Activated CD4-positive, alpha-beta memory T cell treated with anti-CD3 and anti-CD28 coated beads, Interleukin-2, amount 10 ng/mL, durations not matched to agents 7 days and 5 days (primary cell): Measurements from ENCODE around the gene UBAC2. TPM values are rescaled to one million over a fixed set of nuclear protein-coding genes. Genes with fewer than 3 reads are reported as not detected.
A peak's percentile ranks its signal among the peaks of the same experiment; 100 is the strongest.

Experiments
- CTCF ChIA-PET: fragments of 350-600 bp; sonication (Branson Sonifier 250); formaldehyde crosslinking; loops from one replicate; lab custom pipeline; 2021; ENCODE audit warnings: antibody characterized with exemption, inconsistent platforms; lab: Charles Lee
- POLR2A ChIA-PET: fragments of 350-600 bp; sonication (Branson Sonifier 250); formaldehyde crosslinking; loops from one replicate; lab custom pipeline; 2021; ENCODE audit warnings: antibody characterized with exemption; lab: Charles Lee
- DNase-seq: peaks from one replicate; pipeline ENCODE4 v3.0.0-alpha.2; 2020
- H3K27ac Mint-ChIP-seq: one replicate; pipeline ENCODE4 v1.8.0; 2021; ENCODE audit warnings: mild to moderate bottlenecking, mixed read lengths
- H3K27me3 Mint-ChIP-seq: one replicate; pipeline ENCODE4 v1.8.0; 2021; ENCODE audit warnings: mixed read lengths
- H3K36me3 Mint-ChIP-seq: one replicate; pipeline ENCODE4 v1.8.0; 2021; ENCODE audit warnings: low read depth, mixed read lengths
- H3K4me1 Mint-ChIP-seq: one replicate; pipeline ENCODE4 v1.8.0; 2021; ENCODE audit warnings: mixed read lengths
- H3K4me3 Mint-ChIP-seq: one replicate; pipeline ENCODE4 v1.8.0; 2021; ENCODE audit warnings: mild to moderate bottlenecking, mixed read lengths
- H3K9me3 Mint-ChIP-seq: one replicate; pipeline ENCODE4 v1.8.0; 2021; ENCODE audit warnings: mixed read lengths
- total RNA-seq, 2 experiments: library from RNA; stranded (reverse); gene quantifications; one replicate each; pipeline ENCODE4 v1.2.3, GENCODE V29; 2021

UBAC2 gene
- total RNA-seq, 2 experiments from 2014 or later, result 53.8 to 55.2 TPM

DNA sequence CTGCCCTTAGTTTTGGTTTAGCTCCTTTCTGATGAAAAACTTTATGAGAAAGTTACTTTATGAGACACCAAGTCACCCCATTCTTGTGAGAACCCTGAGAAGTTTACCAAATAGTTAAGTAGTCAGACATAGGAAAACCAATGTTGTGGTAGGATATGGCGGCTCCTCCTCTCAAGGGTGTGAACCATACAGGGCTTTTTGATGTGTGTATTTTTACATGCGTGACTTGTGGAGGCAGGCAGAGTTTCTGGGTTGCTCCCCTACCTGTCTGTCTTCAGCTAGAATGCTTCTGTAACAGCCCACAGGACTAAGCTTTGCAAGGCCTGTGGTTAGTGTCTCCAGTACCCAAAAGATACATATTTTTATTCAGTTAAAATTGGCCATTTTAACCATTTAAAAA lies 18.3 kb downstream of the UBAC2 start:
- ChIA-PET POLR2A (interaction anchor here (0.7 to 2.8 kb wide), 15 partner anchors 9 to 206 kb away, joined by 3 to 45 read pairs (median 4); partner anchors contain the start of genes GPR18 and UBAC2), CTCF (interaction anchor here (0.6 to 3.2 kb wide), 14 partner anchors 9 to 623 kb away, joined by 3 to 15 read pairs (median 4); partner anchors contain the start of genes GPR18 and UBAC2)

DNA sequence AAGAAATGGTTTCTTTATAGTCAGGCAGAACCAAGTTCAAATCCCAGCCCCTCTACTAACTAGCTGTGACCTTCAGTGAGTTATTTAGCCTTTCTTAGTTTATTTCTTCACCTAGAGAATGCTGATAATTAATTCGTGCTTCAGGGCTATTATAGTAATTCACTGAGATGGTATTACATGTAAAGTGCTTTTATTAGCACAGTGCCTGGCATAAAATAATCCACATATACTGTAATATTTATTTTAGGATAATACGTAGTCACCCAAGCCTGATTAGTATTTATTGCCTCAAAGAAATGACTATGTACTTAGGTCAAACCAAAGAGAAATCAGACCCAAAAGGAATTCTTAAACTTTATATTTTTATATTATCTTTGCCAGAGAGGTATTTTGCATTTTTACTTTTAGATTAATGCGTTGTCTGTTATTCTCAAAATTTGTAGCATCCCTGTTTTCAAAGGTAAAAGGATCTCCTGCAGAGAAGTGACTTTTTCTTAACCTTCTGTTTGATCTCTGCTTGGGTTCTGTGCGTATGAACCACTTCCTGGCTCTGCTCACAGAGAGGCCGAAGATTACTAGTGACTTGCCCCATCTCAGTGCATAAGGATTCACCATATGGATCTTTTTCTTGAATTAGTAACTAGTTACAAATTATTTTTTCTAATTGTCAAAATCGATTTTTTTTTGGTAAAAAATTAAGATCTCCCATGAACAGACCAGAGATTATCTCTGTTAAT lies 19.7 kb downstream of the UBAC2 start:
- Mint-ChIP-seq H3K27me3 (no peaks in the 10 kb centered on the region), H3K4me3 (no peak overlapping the region), H3K9me3 (peaks cover 4% of the 10 kb centered on the region), H3K27ac (peak overlapping the region; percentile 55), H3K36me3 (peaks cover 36% of the 10 kb centered on the region), H3K4me1 (peaks cover 84% of the 10 kb centered on the region)
- CTCF ChIA-PET, result interaction anchor here (1.9 kb wide), 1 partner anchor 20 kb away, joined by 11 read pairs; the partner anchor contains the start of gene UBAC2
- no peak for DNase-seq
- POLR2A ChIA-PET, result interaction anchor here (2.1 to 2.3 kb wide), 2 partner anchors 11 to 20 kb away, joined by 9 to 45 read pairs; partner anchors contain the start of gene UBAC2

More for the DNA sequence above, 18.3 kb downstream of the UBAC2 start:
- no peaks in the 10 kb centered on the region for H3K27me3 Mint-ChIP-seq
- H3K27ac Mint-ChIP-seq, result peak overlapping the region; percentile 73
- peaks cover 4% of the 10 kb centered on the region for H3K9me3 Mint-ChIP-seq
- H3K36me3 Mint-ChIP-seq, result peaks cover 38% of the 10 kb centered on the region
- peak overlapping the region; percentile 20 for H3K4me3 Mint-ChIP-seq
- H3K4me1 Mint-ChIP-seq, result peaks cover 87% of the 10 kb centered on the region
- DNase-seq, result peak; percentile 72

- H3K36me3 Mint-ChIP-seq, result peaks cover 45% of the 10 kb centered on the region
- H3K9me3 Mint-ChIP-seq, result peaks cover 4% of the 10 kb centered on the region
- POLR2A ChIA-PET, result interaction anchor here (0.6 to 1.7 kb wide), 4 partner anchors 15 to 34 kb away, joined by 3 to 10 read pairs (median 4); partner anchors contain the start of gene UBAC2
- H3K27ac Mint-ChIP-seq, result no peak overlapping the region
- peaks cover 87% of the 10 kb centered on the region for H3K4me1 Mint-ChIP-seq
- CTCF ChIA-PET, result no interaction called here
- H3K4me3 Mint-ChIP-seq, result no peak overlapping the region
- DNase-seq, result no peak
- H3K27me3 Mint-ChIP-seq, result no peaks in the 10 kb centered on the region
Observed at GRCh38 chr13:99221567-99222239, 21.0 kb downstream of the UBAC2 start.

GRCh38 chr13:99223587-99223986 lies 22.9 kb downstream of the UBAC2 start:
- DNase-seq, result no peak
- no peak overlapping the region for H3K4me3 Mint-ChIP-seq
- H3K27me3 Mint-ChIP-seq, result no peaks in the 10 kb centered on the region
- H3K9me3 Mint-ChIP-seq, result peaks cover 4% of the 10 kb centered on the region
- ChIA-PET CTCF (interaction anchor here (0.7 to 1.6 kb wide), 3 partner anchors 17 to 40 kb away, joined by 3 to 6 read pairs (median 4); no protein-coding TSS in a partner anchor), POLR2A (interaction anchor here (1.2 to 1.4 kb wide), 3 partner anchors 19 to 34 kb away, joined by 3 to 6 read pairs (median 5); partner anchors contain the start of genes GPR18 and UBAC2)
- peaks cover 44% of the 10 kb centered on the region for H3K36me3 Mint-ChIP-seq
- H3K27ac Mint-ChIP-seq, result peak overlapping the region; percentile 39
- peaks cover 85% of the 10 kb centered on the region for H3K4me1 Mint-ChIP-seq

DNA sequence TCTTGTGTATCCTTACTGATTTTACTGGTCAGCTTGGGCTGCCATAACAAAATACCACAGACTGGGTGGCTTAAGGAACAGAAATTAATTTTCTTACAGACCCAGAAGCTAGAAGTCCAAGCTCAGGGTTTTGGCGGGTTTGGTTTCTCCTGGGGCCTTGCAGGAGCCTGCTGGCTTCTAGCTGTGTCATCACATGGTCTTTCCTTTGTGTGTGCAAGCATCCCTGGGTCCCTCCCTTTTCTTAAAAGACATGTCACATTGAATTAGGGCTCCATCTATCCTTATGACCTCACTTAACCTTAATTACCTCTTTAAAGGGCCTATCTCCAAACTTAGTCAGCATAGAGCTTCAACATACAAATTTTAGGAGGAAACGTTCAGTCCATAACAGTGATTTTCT lies 23.4 kb downstream of the UBAC2 start:
- peak overlapping the region; percentile 39 for H3K27ac Mint-ChIP-seq
- ChIA-PET CTCF (interaction anchor here (1.0 to 1.6 kb wide), 2 partner anchors 40 to 48 kb away, joined by 4 to 6 read pairs; no protein-coding TSS in a partner anchor), POLR2A (interaction anchor here (1.2 to 1.4 kb wide), 3 partner anchors 19 to 34 kb away, joined by 3 to 6 read pairs (median 5); partner anchors contain the start of genes GPR18 and UBAC2)
- no peaks in the 10 kb centered on the region for H3K27me3 Mint-ChIP-seq
- DNase-seq, result no peak
- H3K9me3 Mint-ChIP-seq, result peaks cover 4% of the 10 kb centered on the region
- peaks cover 85% of the 10 kb centered on the region for H3K4me1 Mint-ChIP-seq
- no peak overlapping the region for H3K4me3 Mint-ChIP-seq
- H3K36me3 Mint-ChIP-seq, result peaks cover 44% of the 10 kb centered on the region

GRCh38 chr13:99225078-99225477 lies 24.4 kb downstream of the UBAC2 start:
- Mint-ChIP-seq H3K9me3 (peaks cover 4% of the 10 kb centered on the region), H3K27ac (no peak overlapping the region), H3K4me1 (peaks cover 85% of the 10 kb centered on the region), H3K27me3 (no peaks in the 10 kb centered on the region), H3K36me3 (peaks cover 41% of the 10 kb centered on the region), H3K4me3 (no peak overlapping the region)
- ChIA-PET CTCF (no interaction called here), POLR2A (interaction anchor here (0.7 kb wide), 1 partner anchor 22 kb away, joined by 3 read pairs; no protein-coding TSS in a partner anchor)
- DNase-seq, result no peak

GRCh38 chr13:99226513-99226912 lies 25.9 kb downstream of the UBAC2 start:
- ChIA-PET POLR2A (interaction anchor here (1.7 kb wide), 1 partner anchor 29 kb away, joined by 7 read pairs; no protein-coding TSS in a partner anchor), CTCF (no interaction called here)
- Mint-ChIP-seq H3K4me1 (peaks cover 76% of the 10 kb centered on the region), H3K27ac (no peak overlapping the region), H3K27me3 (no peaks in the 10 kb centered on the region), H3K9me3 (peaks cover 4% of the 10 kb centered on the region), H3K4me3 (no peak overlapping the region), H3K36me3 (peaks cover 41% of the 10 kb centered on the region)
- no peak for DNase-seq

GRCh38 chr13:99227331-99227900 lies 26.8 kb downstream of the UBAC2 start:
- Mint-ChIP-seq H3K4me3 (no peak overlapping the region), H3K27me3 (no peaks in the 10 kb centered on the region), H3K4me1 (peaks cover 72% of the 10 kb centered on the region), H3K9me3 (peaks cover 4% of the 10 kb centered on the region), H3K27ac (peak overlapping the region; percentile 21), H3K36me3 (peaks cover 37% of the 10 kb centered on the region)
- ChIA-PET CTCF (interaction anchor here (0.9 kb wide), 1 partner anchor 9 kb away, joined by 3 read pairs; no protein-coding TSS in a partner anchor), POLR2A (interaction anchor here (1.0 to 1.7 kb wide), 5 partner anchors 9 to 31 kb away, joined by 3 to 8 read pairs (median 5); partner anchors contain the start of genes GPR18 and UBAC2)
- DNase-seq, result no peak

DNA sequence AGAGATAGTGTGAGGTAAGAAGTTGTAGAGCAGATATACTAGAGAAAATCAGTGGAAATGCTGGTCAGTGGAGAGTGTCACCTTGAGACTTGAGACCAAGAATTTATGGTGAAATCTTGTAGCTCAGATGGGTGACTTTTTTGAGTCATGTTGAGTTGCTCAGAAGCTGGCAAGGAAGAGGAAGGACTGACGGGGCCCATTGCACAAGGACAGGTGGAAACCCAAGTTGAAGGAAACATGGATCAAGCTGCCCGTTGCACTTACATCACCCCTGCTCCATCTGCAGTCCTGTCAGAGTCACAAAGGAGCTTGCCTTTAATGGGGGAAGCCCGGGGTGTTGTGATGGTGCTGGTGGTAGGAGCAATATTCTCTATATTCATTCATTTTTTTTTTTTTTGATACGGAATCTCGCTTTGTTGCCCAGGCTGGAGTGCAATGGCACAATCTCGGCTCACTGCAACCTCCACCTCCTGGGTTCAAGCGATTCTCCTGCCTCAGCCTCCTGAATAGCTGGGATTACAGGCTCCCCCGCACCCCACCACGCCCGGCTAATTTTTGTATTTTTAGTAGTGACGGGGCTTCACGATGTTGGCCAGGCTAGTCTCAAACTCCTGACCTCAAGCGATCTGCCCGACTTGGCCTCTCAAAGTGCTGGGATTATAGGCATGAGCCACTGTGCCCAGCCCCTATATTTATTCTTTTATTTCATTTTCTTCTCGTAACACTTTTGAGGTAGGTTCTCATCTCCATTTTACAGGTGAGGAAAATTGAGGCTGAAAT lies 27.4 kb downstream of the UBAC2 start:
- ChIA-PET CTCF (interaction anchor here (0.7 to 0.9 kb wide), 2 partner anchors 10 to 86 kb away, joined by 3 to 4 read pairs; no protein-coding TSS in a partner anchor), POLR2A (interaction anchor here (1.0 to 1.7 kb wide), 5 partner anchors 9 to 30 kb away, joined by 3 to 8 read pairs (median 5); partner anchors contain the start of genes GPR18 and UBAC2)
- Mint-ChIP-seq H3K27ac (peak overlapping the region; percentile 75), H3K27me3 (no peaks in the 10 kb centered on the region), H3K9me3 (peaks cover 2% of the 10 kb centered on the region), H3K4me3 (no peak overlapping the region), H3K36me3 (peaks cover 30% of the 10 kb centered on the region), H3K4me1 (peaks cover 67% of the 10 kb centered on the region)
- DNase-seq, result no peak

GRCh38 chr13:99228737-99229691 lies 28.4 kb downstream of the UBAC2 start:
- CTCF ChIA-PET, result interaction anchor here (0.7 to 2.2 kb wide), 4 partner anchors 9 to 85 kb away, joined by 3 to 5 read pairs (median 4); no protein-coding TSS in a partner anchor
- Mint-ChIP-seq H3K4me1 (peaks cover 60% of the 10 kb centered on the region), H3K27me3 (no peaks in the 10 kb centered on the region), H3K27ac (peak overlapping the region; percentile 75), H3K4me3 (peak overlapping the region; percentile 48), H3K9me3 (no peaks in the 10 kb centered on the region), H3K36me3 (peaks cover 26% of the 10 kb centered on the region)
- no peak for DNase-seq
- POLR2A ChIA-PET, result interaction anchor here (0.9 to 6.3 kb wide), 4 partner anchors 10 to 29 kb away, joined by 4 to 42 read pairs (median 18); partner anchors contain the start of genes GPR18 and UBAC2
